NCI-H2107 treated with DMSO at 0.1 percent for 48 hours (cell line): Measurements from ENCODE around the gene NAGPA.
A peak's percentile ranks its signal among the peaks of the same experiment; 100 is the strongest.

Experiments used
- DNase-seq: peaks from one replicate; lab custom pipeline; 2025; ENCODE audit not compliant: unreplicated experiment; lab: John Stamatoyannopoulos, UW

Gene NAGPA

GRCh38 chr16:5028950-5029475 lies 4.7 kb downstream of the NAGPA start:
- DNase-seq = no peak

GRCh38 chr16:5027575-5028235 lies 6.0 kb downstream of the NAGPA start:
- no peak for DNase-seq

GRCh38 chr16:5027086-5027485 lies 6.6 kb downstream of the NAGPA start:
- no peak for DNase-seq

GRCh38 chr16:5026664-5027063 lies 7.1 kb downstream of the NAGPA start:
- DNase-seq = no peak

GRCh38 chr16:5025171-5025632 lies 8.5 kb downstream of the NAGPA start:
- DNase-seq = peak; percentile 16

- DNase-seq = peak; percentile 79
Measured at GRCh38 chr16:5024632-5025031, 9.1 kb downstream of the NAGPA start.

GRCh38 chr16:5022521-5022920 lies 11.2 kb downstream of the NAGPA start:
- no peak for DNase-seq

- no peak for DNase-seq
Measured at GRCh38 chr16:5020551-5020950, 13.2 kb downstream of the NAGPA start.

GRCh38 chr16:5019775-5020174 lies 14.0 kb downstream of the NAGPA start:
- peak; percentile 4 for DNase-seq

GRCh38 chr16:5018793-5019192 lies 14.9 kb downstream of the NAGPA start:
- no peak for DNase-seq

GRCh38 chr16:5017678-5017969 lies 16.1 kb downstream of the NAGPA start:
- no peak for DNase-seq

- DNase-seq = no peak
Measured at GRCh38 chr16:5016967-5017677, 16.6 kb downstream of the NAGPA start.

GRCh38 chr16:5015887-5016286 lies 17.8 kb downstream of the NAGPA start:
- DNase-seq = no peak

- DNase-seq = no peak
Measured at GRCh38 chr16:5015351-5015750, 18.4 kb downstream of the NAGPA start.

GRCh38 chr16:5012887-5013286 lies 20.8 kb downstream of the NAGPA start:
- DNase-seq = no peak

- no peak for DNase-seq
Measured at GRCh38 chr16:5011637-5012036, 22.1 kb downstream of the NAGPA start.

- no peak for DNase-seq
Measured at GRCh38 chr16:5010576-5011329, 23.0 kb downstream of the NAGPA start.

GRCh38 chr16:5008311-5008731 lies 25.4 kb downstream of the NAGPA start:
- DNase-seq = no peak

GRCh38 chr16:5007256-5007655 lies 26.5 kb downstream of the NAGPA start:
- DNase-seq = no peak

- DNase-seq = no peak
Measured at GRCh38 chr16:5006348-5007193, 27.2 kb downstream of the NAGPA start.

- no peak for DNase-seq
Measured at GRCh38 chr16:5005916-5006315, 27.8 kb downstream of the NAGPA start.
